Activated naive CD4-positive, alpha-beta T cell treated with anti-CD3 and anti-CD28 coated beads, Interleukin-2, amount 10 ng/mL, durations not matched to agents 7 days and 5 days (primary cell): Measurements from ENCODE around the gene OSER1.

Experiments used
- CTCF ChIA-PET: fragments of 350-600 bp; sonication (Branson Sonifier 250); formaldehyde crosslinking; loops from one replicate; lab custom pipeline; 2021; ENCODE audit warnings: antibody characterized with exemption; lab: Charles Lee
- DNase-seq: peaks from one replicate; pipeline ENCODE4 v3.0.0-alpha.2; 2020
- H3K27ac Mint-ChIP-seq: one replicate; pipeline ENCODE4 v1.8.0; 2021; ENCODE audit warnings: mild to moderate bottlenecking, moderate library complexity, mixed read lengths
- H3K27me3 Mint-ChIP-seq: one replicate; pipeline ENCODE4 v1.8.0; 2021; ENCODE audit warnings: mild to moderate bottlenecking, mixed read lengths
- H3K36me3 Mint-ChIP-seq: one replicate; pipeline ENCODE4 v1.8.0; 2021; ENCODE audit warnings: mixed read lengths
- H3K4me1 Mint-ChIP-seq: one replicate; pipeline ENCODE4 v1.8.0; 2021; ENCODE audit warnings: mixed read lengths
- H3K4me3 Mint-ChIP-seq: one replicate; pipeline ENCODE4 v1.8.0; 2021; ENCODE audit warnings: mild to moderate bottlenecking, moderate library complexity, mixed read lengths
- H3K9me3 Mint-ChIP-seq: one replicate; pipeline ENCODE4 v1.8.0; 2021; ENCODE audit warnings: mixed read lengths

OSER1 gene

DNA sequence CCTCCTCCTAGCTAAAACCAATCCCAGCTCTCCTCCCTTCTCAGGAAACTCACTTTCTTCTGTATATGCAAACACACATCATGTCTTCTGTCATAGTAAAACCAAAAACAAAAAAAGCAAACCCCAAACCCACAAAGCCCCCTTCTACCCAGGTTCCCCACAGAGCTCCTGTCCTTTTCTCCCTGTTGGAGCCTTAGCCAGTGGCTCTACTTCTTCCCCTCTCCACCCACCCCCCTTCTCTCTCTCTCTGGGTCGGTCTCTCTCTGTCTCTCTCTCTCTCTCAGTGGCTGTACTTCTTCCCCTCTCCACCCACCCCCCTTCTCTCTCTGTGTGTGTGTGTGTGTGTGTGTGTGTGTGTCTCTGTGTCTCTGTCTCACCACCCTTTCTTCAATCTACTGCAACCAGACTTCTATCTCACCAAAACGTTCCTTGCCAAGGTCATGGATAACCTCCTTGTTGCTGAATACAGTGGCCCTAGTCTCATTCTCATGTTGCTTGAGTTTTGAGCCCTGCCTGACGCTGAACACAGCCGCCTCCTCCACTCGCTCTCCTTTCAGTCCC, 8.7 kb upstream of the OSER1 start:
- no peaks in the 10 kb centered on the region for H3K9me3 Mint-ChIP-seq
- peak; percentile 29 for DNase-seq
- peak overlapping the region; percentile 72 for H3K4me3 Mint-ChIP-seq
- H3K4me1 Mint-ChIP-seq = peaks cover 58% of the 10 kb centered on the region
- H3K27ac Mint-ChIP-seq = peak overlapping the region; percentile 89
- CTCF ChIA-PET = interaction anchor here (0.8 to 9.1 kb wide), 11 partner anchors 9 to 462 kb away, joined by 3 to 351 read pairs (median 8); partner anchors contain the start of genes FITM2 and OSER1
- H3K36me3 Mint-ChIP-seq = peaks cover 5% of the 10 kb centered on the region
- H3K27me3 Mint-ChIP-seq = no peaks in the 10 kb centered on the region

DNA sequence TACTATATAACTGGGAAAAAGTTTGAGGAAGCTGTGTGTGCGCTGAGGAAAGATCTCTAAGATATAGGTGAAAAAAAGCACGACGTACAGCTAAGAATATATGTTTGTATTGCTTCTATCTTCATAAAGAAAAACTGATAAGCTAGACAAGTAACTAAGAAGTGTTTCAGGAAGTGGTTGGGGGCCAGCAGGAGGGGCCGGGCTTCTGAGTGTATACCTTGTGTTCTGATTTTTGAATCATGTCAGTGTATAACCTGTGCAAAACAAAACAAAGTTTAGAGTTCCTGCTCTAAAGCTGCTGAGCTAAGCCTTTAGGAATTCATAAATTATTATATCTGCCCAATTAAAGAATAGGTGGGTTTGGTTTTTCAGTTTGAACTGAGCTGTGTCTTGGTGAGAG, 7.9 kb upstream of the OSER1 start:
- H3K36me3 Mint-ChIP-seq = peaks cover 5% of the 10 kb centered on the region
- peak overlapping the region; percentile 72 for H3K4me3 Mint-ChIP-seq
- DNase-seq = peak; percentile 75
- H3K27me3 Mint-ChIP-seq = no peaks in the 10 kb centered on the region
- H3K9me3 Mint-ChIP-seq = no peaks in the 10 kb centered on the region
- CTCF ChIA-PET = interaction anchor here (0.8 to 9.1 kb wide), 17 partner anchors 8 to 761 kb away, joined by 3 to 351 read pairs (median 6); partner anchors contain the start of genes FITM2, OSER1 and SRSF6
- peaks cover 58% of the 10 kb centered on the region for H3K4me1 Mint-ChIP-seq
- peak overlapping the region; percentile 89 for H3K27ac Mint-ChIP-seq

DNA sequence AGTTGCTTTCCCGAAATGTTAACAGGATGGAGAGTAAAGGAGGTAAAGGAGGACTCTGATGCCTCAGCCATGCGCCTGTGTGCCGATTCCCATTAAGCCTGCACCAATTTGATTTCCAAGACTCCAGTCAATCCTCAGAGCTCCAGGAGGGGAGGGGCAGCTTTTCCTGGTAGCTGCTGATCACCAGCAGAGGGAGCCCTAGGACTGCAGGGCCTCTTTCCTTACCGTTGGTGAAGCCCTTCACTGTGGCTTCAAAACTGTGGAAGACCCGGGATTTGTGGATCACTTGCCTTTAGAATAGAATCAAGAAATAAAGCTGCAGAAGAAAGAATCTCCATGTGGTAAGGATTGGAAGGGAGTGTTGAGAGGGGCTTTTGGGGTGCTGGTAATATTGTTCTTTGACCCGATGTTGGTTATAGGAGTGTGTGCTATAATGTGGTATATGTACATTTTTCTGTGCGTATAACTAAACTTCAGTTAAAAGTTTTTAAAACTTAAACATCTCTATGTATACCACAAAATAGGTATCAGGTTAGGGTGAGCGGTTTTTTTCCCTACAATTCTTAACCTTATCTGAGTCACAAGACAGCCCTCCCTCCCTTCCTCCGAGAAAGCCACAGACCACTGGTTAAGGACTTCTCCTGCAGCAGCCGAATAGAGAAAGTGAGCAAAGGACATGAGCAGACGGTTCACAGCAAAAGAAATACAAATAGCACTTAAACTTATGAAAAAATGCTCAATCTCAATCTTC, 6.9 kb upstream of the OSER1 start:
- Mint-ChIP-seq H3K36me3 (peaks cover 5% of the 10 kb centered on the region), H3K9me3 (no peaks in the 10 kb centered on the region), H3K4me1 (peaks cover 58% of the 10 kb centered on the region), H3K27me3 (no peaks in the 10 kb centered on the region), H3K4me3 (peak overlapping the region; percentile 72), H3K27ac (peak overlapping the region; percentile 89)
- CTCF ChIA-PET = interaction anchor here (0.6 to 9.1 kb wide), 37 partner anchors 9 to 760 kb away, joined by 3 to 351 read pairs (median 5); partner anchors contain the start of genes FITM2 and SRSF6
- DNase-seq = peak; percentile 82

DNA sequence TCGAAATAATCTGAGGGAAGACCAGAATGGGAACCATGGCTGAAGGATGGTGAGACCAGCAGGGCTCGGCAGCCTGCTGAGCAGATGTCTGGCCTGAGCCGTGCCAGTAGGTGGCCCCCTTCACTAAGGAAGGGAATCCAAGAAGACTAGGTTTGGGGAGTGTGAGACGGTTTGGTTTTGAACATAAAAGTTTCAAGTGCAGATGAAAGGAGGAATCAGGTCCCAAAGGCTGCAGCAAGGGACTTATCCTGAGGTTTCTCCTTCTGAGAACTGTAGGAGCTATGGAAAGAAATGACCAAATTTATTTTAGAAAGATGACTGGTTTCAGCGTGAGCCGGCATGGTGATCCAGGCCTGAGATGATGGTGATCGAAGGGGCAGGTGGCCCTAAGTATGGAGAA, 4.6 kb upstream of the OSER1 start:
- Mint-ChIP-seq H3K4me3 (no peak overlapping the region), H3K27ac (no peak overlapping the region), H3K27me3 (peaks cover 6% of the 10 kb centered on the region), H3K36me3 (peaks cover 5% of the 10 kb centered on the region), H3K4me1 (peaks cover 64% of the 10 kb centered on the region), H3K9me3 (no peaks in the 10 kb centered on the region)
- CTCF ChIA-PET = interaction anchor here (0.7 to 9.1 kb wide), 15 partner anchors 8 to 517 kb away, joined by 3 to 351 read pairs (median 4); partner anchors contain the start of gene FITM2
- DNase-seq = peak; percentile 87

DNA sequence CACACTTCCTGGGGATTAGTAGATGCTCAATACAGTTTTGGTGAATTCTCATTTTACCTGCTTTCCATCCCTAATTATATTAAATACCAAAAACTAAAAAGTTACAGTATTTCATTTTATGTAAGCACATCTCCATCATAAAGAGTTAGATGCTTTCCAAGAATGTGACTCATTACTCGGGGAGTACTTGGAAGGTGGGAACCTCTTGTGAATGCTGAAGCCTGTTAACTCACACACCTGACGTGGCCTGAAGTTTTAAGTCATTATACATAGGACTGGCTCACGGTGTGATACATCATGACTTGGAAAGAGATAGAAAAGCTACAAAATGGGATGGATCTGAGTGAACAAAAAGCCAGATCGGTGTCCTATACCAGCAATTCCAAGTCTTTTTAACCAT, 2.2 kb upstream of the OSER1 start:
- Mint-ChIP-seq H3K27me3 (peaks cover 6% of the 10 kb centered on the region), H3K36me3 (peaks cover 9% of the 10 kb centered on the region), H3K9me3 (no peaks in the 10 kb centered on the region), H3K27ac (no peak overlapping the region), H3K4me1 (peaks cover 62% of the 10 kb centered on the region), H3K4me3 (no peak overlapping the region)
- CTCF ChIA-PET = interaction anchor here (1.0 to 9.1 kb wide), 6 partner anchors 96 to 397 kb away, joined by 3 to 351 read pairs (median 7); partner anchors contain the start of gene FITM2
- DNase-seq = no peak

DNA sequence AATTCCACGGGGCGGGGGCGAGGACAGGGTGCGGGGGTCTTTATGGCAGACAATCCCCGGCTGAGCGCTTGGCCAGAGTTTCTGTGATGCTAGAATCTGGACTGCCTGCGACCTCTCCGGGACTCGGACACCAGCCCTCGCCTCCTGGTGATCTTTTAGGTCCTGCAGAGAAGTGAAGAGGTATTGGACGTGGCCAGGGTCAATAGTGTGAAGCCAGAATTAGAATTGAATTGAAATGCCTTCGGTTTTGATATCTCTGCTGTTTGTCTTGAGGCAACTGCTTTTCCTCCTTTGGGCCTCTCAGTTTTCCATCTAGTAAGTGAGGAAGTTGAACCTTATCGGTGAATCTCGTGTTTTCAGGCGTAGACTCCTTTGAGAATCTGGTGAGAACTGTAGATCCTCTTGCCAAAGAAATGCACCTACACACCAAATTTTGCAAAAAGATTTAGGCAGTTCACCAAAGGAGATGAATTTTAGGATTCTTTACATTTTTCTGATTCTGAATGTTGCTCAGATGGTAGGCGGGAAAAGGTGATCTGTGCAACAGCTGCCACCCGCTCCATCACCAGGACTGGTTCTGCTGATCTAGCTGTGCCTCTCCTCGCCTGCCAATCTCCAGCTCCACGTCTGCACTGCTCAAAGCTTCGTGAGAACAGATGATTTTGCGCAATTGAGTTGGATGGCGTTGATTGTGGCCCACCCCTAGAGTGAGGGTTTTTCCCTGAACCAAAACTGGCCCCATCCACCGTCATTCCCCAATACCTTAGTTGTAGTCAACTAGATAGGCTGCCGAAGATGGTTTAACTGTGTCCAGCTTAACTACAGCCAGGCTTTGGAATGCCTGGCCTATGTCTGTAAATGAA, 837 bp upstream of the OSER1 start:
- Mint-ChIP-seq H3K27me3 (peaks cover 6% of the 10 kb centered on the region), H3K36me3 (peaks cover 15% of the 10 kb centered on the region), H3K4me1 (peaks cover 58% of the 10 kb centered on the region), H3K9me3 (no peaks in the 10 kb centered on the region), H3K27ac (peak overlapping the region; percentile 98), H3K4me3 (peak overlapping the region; percentile 82)
- CTCF ChIA-PET = interaction anchor here (0.6 to 9.1 kb wide), 4 partner anchors 91 to 178 kb away, joined by 3 to 351 read pairs (median 6); partner anchors contain the start of gene FITM2
- DNase-seq = no peak

DNA sequence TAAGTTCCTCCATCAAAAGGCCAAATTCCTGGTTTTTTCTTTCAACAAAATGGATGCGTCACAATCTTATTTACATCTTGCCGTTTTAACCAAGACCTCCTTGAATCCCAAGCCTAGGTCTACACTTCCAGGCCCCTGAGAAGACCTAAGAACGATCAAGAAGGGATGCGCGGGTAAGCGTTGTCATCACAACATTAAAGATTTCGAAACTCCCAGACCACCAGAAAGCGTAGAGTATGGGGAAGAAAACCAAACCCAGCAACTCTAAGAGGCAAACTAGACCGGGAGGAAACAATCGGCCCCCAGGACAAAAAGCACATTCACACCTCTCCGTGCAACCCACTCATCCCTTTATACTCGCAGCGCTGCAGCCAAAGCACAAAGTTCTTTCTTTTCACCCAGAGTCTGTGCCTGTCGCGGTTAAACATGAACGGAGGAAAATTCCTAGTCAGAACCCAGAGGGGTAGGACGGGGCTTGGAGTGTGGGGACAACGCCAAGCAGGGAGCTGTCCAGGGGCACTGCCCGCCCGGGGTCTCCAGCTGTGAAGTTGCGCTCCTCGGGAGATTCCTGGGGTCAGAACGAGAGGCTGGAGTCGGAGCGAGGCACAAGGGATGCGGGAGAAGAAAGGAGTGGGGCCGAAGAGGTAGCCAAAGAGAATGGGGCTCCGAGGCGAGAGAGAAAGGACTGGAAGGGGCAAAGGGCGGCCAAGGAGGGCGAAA, 725 bp downstream of the OSER1 start:
- no peaks in the 10 kb centered on the region for H3K9me3 Mint-ChIP-seq
- peak overlapping the region; percentile 82 for H3K4me3 Mint-ChIP-seq
- peaks cover 48% of the 10 kb centered on the region for H3K4me1 Mint-ChIP-seq
- DNase-seq = peak; percentile 36
- H3K36me3 Mint-ChIP-seq = peaks cover 20% of the 10 kb centered on the region
- peaks cover 6% of the 10 kb centered on the region for H3K27me3 Mint-ChIP-seq
- peak overlapping the region; percentile 98 for H3K27ac Mint-ChIP-seq
- CTCF ChIA-PET = interaction anchor here (0.8 to 1.2 kb wide), 2 partner anchors 9 to 20 kb away, joined by 3 read pairs; no protein-coding TSS in a partner anchor

DNA sequence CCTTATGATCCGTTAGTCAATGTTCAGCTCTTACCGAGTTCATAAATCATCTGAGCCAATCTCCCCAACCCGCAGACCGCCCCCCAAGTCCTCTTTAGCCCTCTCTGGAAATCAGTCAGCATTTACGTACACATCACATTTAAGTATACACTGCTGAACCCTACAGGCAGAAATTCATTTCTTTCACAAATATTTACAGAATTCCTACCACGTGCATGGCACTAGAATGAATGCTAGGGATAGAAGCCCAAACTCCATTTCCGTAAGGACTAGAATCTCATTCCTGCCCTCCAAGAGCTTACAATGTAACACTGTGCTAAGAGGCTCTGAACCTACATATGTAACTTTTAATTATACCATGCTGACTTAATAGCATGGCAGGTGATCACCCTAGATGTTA, 1.8 kb downstream of the OSER1 start:
- CTCF ChIA-PET = interaction anchor here (1.0 kb wide), 1 partner anchor 92 kb away, joined by 3 read pairs; no protein-coding TSS in a partner anchor
- Mint-ChIP-seq H3K36me3 (peaks cover 22% of the 10 kb centered on the region), H3K9me3 (no peaks in the 10 kb centered on the region), H3K4me1 (peaks cover 52% of the 10 kb centered on the region), H3K27me3 (peaks cover 6% of the 10 kb centered on the region), H3K27ac (peak overlapping the region; percentile 67), H3K4me3 (peak overlapping the region; percentile 82)
- no peak for DNase-seq

DNA sequence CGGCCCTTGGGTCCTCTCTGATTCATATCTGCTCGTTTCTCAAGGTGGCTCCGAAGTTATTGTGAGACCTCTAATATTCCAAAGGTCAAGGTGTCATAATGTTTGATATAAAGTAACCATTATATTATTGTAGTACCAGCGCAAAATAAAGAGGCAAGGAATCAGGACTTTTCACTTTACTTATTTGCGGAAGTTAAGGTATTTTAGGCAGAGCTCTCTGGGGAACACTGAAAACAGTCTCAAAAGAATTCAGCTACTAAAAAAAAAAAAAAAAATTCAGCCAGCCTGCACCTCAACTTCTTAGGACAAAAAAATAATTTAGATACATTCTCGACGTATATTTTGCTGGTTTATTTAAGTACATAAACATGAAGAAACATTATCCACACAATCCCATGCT, 2.4 kb downstream of the OSER1 start:
- H3K4me3 Mint-ChIP-seq = peak overlapping the region; percentile 2
- peaks cover 52% of the 10 kb centered on the region for H3K4me1 Mint-ChIP-seq
- CTCF ChIA-PET = no interaction called here
- H3K27me3 Mint-ChIP-seq = peaks cover 6% of the 10 kb centered on the region
- H3K9me3 Mint-ChIP-seq = no peaks in the 10 kb centered on the region
- no peak for DNase-seq
- no peak overlapping the region for H3K27ac Mint-ChIP-seq
- peaks cover 26% of the 10 kb centered on the region for H3K36me3 Mint-ChIP-seq

DNA sequence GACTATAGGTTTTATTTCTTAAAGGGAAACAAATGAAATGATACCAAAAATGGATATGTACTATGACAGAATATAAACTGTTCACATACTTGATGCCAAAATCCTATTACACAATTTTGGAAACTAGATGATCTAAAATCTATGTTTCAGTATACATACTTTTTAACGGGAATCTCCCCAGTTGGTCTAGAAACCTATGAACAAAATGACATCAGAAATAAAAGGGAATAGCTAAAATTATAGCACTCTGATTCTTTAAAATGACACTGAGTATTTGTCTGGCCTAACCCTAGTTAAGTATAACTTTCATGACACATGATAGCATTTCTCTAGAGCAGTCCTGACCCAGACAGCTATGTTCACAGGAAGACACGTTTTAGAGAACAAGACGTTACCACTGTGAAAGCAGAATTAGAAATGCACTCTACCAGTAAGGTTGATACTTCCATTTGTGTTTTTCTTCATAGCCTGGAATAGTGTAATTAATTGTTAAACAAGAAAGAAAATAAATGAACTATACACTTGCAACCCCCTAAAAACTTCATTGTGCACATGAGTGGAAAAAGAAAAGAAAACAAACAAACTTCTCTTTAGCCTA, 3.3 kb downstream of the OSER1 start:
- H3K36me3 Mint-ChIP-seq = peaks cover 34% of the 10 kb centered on the region
- no peak overlapping the region for H3K27ac Mint-ChIP-seq
- peaks cover 51% of the 10 kb centered on the region for H3K4me1 Mint-ChIP-seq
- no peak overlapping the region for H3K4me3 Mint-ChIP-seq
- DNase-seq = no peak
- H3K9me3 Mint-ChIP-seq = no peaks in the 10 kb centered on the region
- peaks cover 6% of the 10 kb centered on the region for H3K27me3 Mint-ChIP-seq
- CTCF ChIA-PET = no interaction called here

DNA sequence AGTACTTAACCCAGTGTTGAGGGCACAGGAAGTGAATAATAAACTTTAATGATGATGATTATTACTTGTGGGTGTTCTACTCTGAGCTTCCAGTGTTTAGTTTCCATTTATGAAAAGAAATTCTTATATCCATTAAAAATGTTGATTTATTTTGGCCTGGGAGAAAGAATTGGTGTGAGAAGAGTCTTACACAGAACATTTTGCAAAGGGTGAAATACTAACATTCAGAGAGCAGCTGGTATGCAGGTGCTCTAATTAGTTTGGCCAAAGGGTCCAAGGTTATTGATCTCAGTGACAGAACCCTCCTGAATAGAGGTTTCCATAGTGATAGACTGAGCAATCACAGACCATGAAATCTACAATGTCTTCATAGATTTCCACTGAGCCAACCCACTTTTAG, 4.4 kb downstream of the OSER1 start:
- CTCF ChIA-PET = no interaction called here
- no peak overlapping the region for H3K4me3 Mint-ChIP-seq
- H3K27ac Mint-ChIP-seq = no peak overlapping the region
- no peak for DNase-seq
- peaks cover 45% of the 10 kb centered on the region for H3K36me3 Mint-ChIP-seq
- peaks cover 46% of the 10 kb centered on the region for H3K4me1 Mint-ChIP-seq
- H3K27me3 Mint-ChIP-seq = peaks cover 6% of the 10 kb centered on the region
- H3K9me3 Mint-ChIP-seq = no peaks in the 10 kb centered on the region

DNA sequence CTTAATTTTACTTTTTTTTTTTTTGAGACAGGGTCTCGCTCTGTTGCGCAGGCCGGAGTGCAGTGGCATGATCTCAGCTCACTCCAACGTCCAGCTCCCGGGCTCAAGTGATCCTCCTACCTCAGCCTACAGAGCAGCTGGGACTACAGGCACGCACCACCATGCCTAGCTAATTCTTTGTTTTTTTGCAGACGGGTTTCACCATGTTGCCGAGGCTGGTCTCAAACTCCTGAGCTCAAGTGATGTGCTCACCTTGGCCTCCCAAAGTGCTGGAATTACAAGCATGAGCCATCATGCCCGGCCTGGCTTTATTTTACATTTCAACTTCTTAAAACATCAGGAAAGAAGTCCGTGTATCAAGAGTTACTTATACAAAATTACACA, 5.7 kb downstream of the OSER1 start:
- peaks cover 55% of the 10 kb centered on the region for H3K4me1 Mint-ChIP-seq

More for the DNA sequence above, 5.7 kb downstream of the OSER1 start:
- Mint-ChIP-seq H3K4me3 (no peak overlapping the region), H3K9me3 (no peaks in the 10 kb centered on the region), H3K36me3 (peaks cover 56% of the 10 kb centered on the region), H3K27me3 (no peaks in the 10 kb centered on the region), H3K27ac (no peak overlapping the region)
- CTCF ChIA-PET = no interaction called here
- no peak for DNase-seq
